Endothelial cell of umbilical vein (primary cell): ENCODE results near the gene EIF5B. TPM values are rescaled to one million over a fixed set of nuclear protein-coding genes. Genes with fewer than 3 reads are reported as not detected.

Experiments used
- BruUV-seq: library from RNA; stranded (reverse); fragments of 400-500 nt; replicated peaks from 2 replicates; lab custom pipeline; 2021; lab: Mats Ljungman, UMichigan
- CTCF ChIA-PET: fragments of 300-600, 350-600 bp; sonication (Branson Sonifier 250); formaldehyde crosslinking; loops from one replicate; lab custom pipeline; 2021; ENCODE audit warnings: antibody characterized with exemption, inconsistent platforms; lab: Charles Lee
- POLR2A ChIA-PET: fragments of 300-600, 350-600 bp; sonication (Branson Sonifier 250); formaldehyde crosslinking; loops from one replicate; lab custom pipeline; 2021; ENCODE audit warnings: antibody characterized with exemption, inconsistent platforms; lab: Charles Lee
- DNase-seq: peaks from one replicate; pipeline ENCODE4 v3.0.0-alpha.2; 2011; ENCODE audit warnings: low read depth, low spot score
- FAIRE-seq: peaks from 2 replicates; lab custom pipeline; 2011; peaks lifted over from hg19 to GRCh38; lab: Jason Lieb, UNC
- H2AFZ ChIP-seq: 2 replicates; pipeline ENCODE4 v1.6.0; 2012; ENCODE audit warnings: low read depth, low read length, control low read depth, inconsistent platforms
- H3K27ac ChIP-seq: 2 replicates; pipeline ENCODE4 v1.5.1; 2011; ENCODE audit warnings: low read depth, mild to moderate bottlenecking, control low read depth, low read length, moderate library complexity; ENCODE audit not compliant: insufficient read depth
- H3K27me3 ChIP-seq, 2 experiments: 2 replicates each; pipeline versions ENCODE4 v1.6.0 to v1.6.1; 2011; ENCODE audit warnings: low read length in 2 of 2, mixed read lengths in 1 of 2; ENCODE audit not compliant: control insufficient read depth in 2 of 2, insufficient read depth in 2 of 2
- H3K36me3 ChIP-seq, 2 experiments: 2 replicates in 1 of 2; 3 replicates in 1 of 2; pipeline ENCODE4 v1.5.1; 2011; ENCODE audit warnings: low read length in 2 of 2, mild to moderate bottlenecking in 1 of 2, moderate library complexity in 1 of 2; ENCODE audit not compliant: control insufficient read depth in 2 of 2, insufficient read depth in 2 of 2; ENCODE audit errors: extremely low read depth in 1 of 2
- H3K4me1 ChIP-seq: 3 replicates; pipeline ENCODE4 v1.5.1; 2011; ENCODE audit warnings: mild to moderate bottlenecking, low read length; ENCODE audit not compliant: control insufficient read depth, insufficient read depth; ENCODE audit errors: extremely low read depth
- H3K4me2 ChIP-seq: 2 replicates; pipeline ENCODE4 v1.6.1; 2011; ENCODE audit warnings: low read length, control low read depth, mixed read lengths; ENCODE audit not compliant: insufficient read depth
- H3K4me3 ChIP-seq, 3 experiments: fragments of 200-600 bp in 1 of 3; sonication (generic), shearing (Covaris generic) in 1 of 3; replicated peaks in 1 of 3; 2 replicates each; pipeline ENCODE4 v1.5.1; 2011 to 2016; ENCODE audit warnings: control low read depth in 3 of 3, low read length in 3 of 3, mild to moderate bottlenecking in 2 of 3, inconsistent platforms in 1 of 3, low read depth in 1 of 3, moderate library complexity in 1 of 3; ENCODE audit not compliant: insufficient read depth in 1 of 3
- H3K79me2 ChIP-seq: 2 replicates; pipeline ENCODE4 v1.6.0; 2012; ENCODE audit warnings: low read length, inconsistent platforms; ENCODE audit not compliant: control insufficient read depth, insufficient read depth
- H3K9ac ChIP-seq: replicated peaks from 2 replicates; pipeline ENCODE3; 2011; ENCODE audit warnings: low read length, control low read depth; ENCODE audit not compliant: insufficient read depth; ENCODE audit errors: extremely low read depth
- H3K9me1 ChIP-seq: replicated peaks from 3 replicates; pipeline ENCODE4 v1.6.0; 2011; ENCODE audit warnings: mild to moderate bottlenecking, low read length; ENCODE audit not compliant: control insufficient read depth, insufficient read depth; ENCODE audit errors: extremely low read depth
- H3K9me3 ChIP-seq: replicated peaks from 2 replicates; pipeline ENCODE4 v1.5.1; 2012; ENCODE audit warnings: low read length, inconsistent platforms; ENCODE audit not compliant: control insufficient read depth, insufficient read depth
- H4K20me1 ChIP-seq: replicated peaks from 2 replicates; pipeline ENCODE3; 2011; ENCODE audit warnings: mild to moderate bottlenecking, low read length; ENCODE audit not compliant: control insufficient read depth, insufficient read depth; ENCODE audit errors: extremely low read depth
- CTCF ChIP-seq, 2 donors: IDR thresholded peaks; 1 replicate in 1 of 2; 2 replicates in 1 of 2; pipeline ENCODE4 v1.5.1; 2011; ENCODE audit warnings: low read length in 2 of 2, mild to moderate bottlenecking in 2 of 2, moderate library complexity in 2 of 2, control low read depth in 1 of 2, inconsistent platforms in 1 of 2, low read depth in 1 of 2; ENCODE audit not compliant: insufficient read depth in 1 of 2; ENCODE audit errors: extremely low read depth in 1 of 2
- EZH2 ChIP-seq: IDR thresholded peaks from 2 replicates; pipeline ENCODE4 v1.6.1; 2012; ENCODE audit warnings: borderline replicate concordance, low read depth, mild to moderate bottlenecking, moderate library complexity, low read length, inconsistent platforms; ENCODE audit not compliant: severe bottlenecking
- FOS ChIP-seq: IDR thresholded peaks from 2 replicates; pipeline ENCODE4 v1.6.1; 2011; ENCODE audit warnings: mild to moderate bottlenecking, low read length, moderate library complexity, borderline replicate concordance; ENCODE audit not compliant: insufficient read depth
- GATA2 ChIP-seq: IDR thresholded peaks from 2 replicates; pipeline ENCODE4 v1.7.0; 2011; ENCODE audit warnings: low read depth, mild to moderate bottlenecking, moderate library complexity, mixed read lengths, low read length; ENCODE audit not compliant: insufficient read length, insufficient read depth
- JUN ChIP-seq: IDR thresholded peaks from 2 replicates; pipeline ENCODE4 v1.6.1; 2011; ENCODE audit warnings: borderline replicate concordance, low read depth; ENCODE audit not compliant: insufficient read length, insufficient read depth
- MYC ChIP-seq: IDR thresholded peaks from one replicate; pipeline ENCODE4 v1.6.1; 2011; ENCODE audit warnings: mild to moderate bottlenecking, low read depth, low read length
- POLR2A ChIP-seq: IDR thresholded peaks from 2 replicates; pipeline ENCODE4 v1.6.1; 2012; ENCODE audit warnings: low read depth, mild to moderate bottlenecking, control low read depth, low read length
- POLR2AphosphoS5 ChIP-seq: IDR thresholded peaks from 2 replicates; pipeline ENCODE4 v1.6.1; 2012; ENCODE audit warnings: low read depth, mild to moderate bottlenecking, control low read depth, low read length, moderate library complexity; ENCODE audit not compliant: insufficient read depth
- dilution Hi-C: fragments of 300-500 bp; cut with MboI; formaldehyde crosslinking; loops from one replicate; pipeline ENCODE4 v1.15.0; 2019; ENCODE audit warnings: low sequenced_read_pairs; ENCODE audit not compliant: extremely low pct_ligation_motif_present
- intact Hi-C: fragments of 100-400 bp; cut with micrococcal nuclease; formaldehyde crosslinking; loops from one replicate; pipeline ENCODE4 v1.10.0; 2022
- polyA plus RNA-seq, 4 experiments: library from polyadenylated mRNA; depleted of rRNA in 3 of 4; stranded (reverse) in 3 of 4; unstranded in 1 of 4; fragments of >200 nt; gene quantifications; 2 replicates each; pipeline versions ENCODE4 v1.2.1 to v1.2.3, GENCODE V29; 2011 to 2012; ENCODE audit warnings: missing spikeins in 1 of 4
- total RNA-seq: library from RNA; stranded (reverse); gene quantifications from 2 replicates; pipeline ENCODE4 v1.2.3, GENCODE V29; 2021
- TF ChIP-seq, protein P1 (sequence below): IDR thresholded peaks from 2 replicates; pipeline ENCODE4 v1.6.1; 2011; ENCODE audit not compliant: insufficient read depth, insufficient read length

The EIF5B gene
- total and polyA plus RNA-seq, 2 donors (not counting 3 experiments of a cell fraction or from before 2014, with no cell fraction given): 10.1 to 54.5 TPM

GRCh38 chr2:99448556-99448955, 111.4 kb downstream of the EIF5B start:
- H3K4me2 ChIP-seq: no peak overlapping the region
- no peak overlapping the region for H3K4me3 ChIP-seq
- dilution Hi-C loops: no loop called here
- H3K27ac ChIP-seq: peak overlapping the region; percentile 13
- no peaks in the 10 kb centered on the region for H3K9me3 ChIP-seq
- no peaks in the 10 kb centered on the region for H3K27me3 ChIP-seq
- H3K79me2 ChIP-seq: peaks cover 62% of the 10 kb centered on the region
- POLR2A ChIA-PET: no interaction called here
- intact Hi-C loops: loop anchor here (2.0 kb wide), 1 partner anchor 26 kb away; no protein-coding TSS in a partner anchor
- FAIRE-seq (no peak), DNase-seq (peak; percentile 81)
- no peak overlapping the region for H3K9ac ChIP-seq
- no peak overlapping the region for H2AFZ ChIP-seq
- no TSS peak for BruUV-seq
- no peaks in the 10 kb centered on the region for H3K9me1 ChIP-seq
- H3K36me3 ChIP-seq: peaks cover 0 to 11% of the 10 kb centered on the region in 2 experiments
- H3K4me1 ChIP-seq: peaks cover 12% of the 10 kb centered on the region
- CTCF ChIA-PET: interaction anchor here (0.9 to 1.5 kb wide), 2 partner anchors 20 to 33 kb away, joined by 3 read pairs; no protein-coding TSS in a partner anchor
- H4K20me1 ChIP-seq: no peaks in the 10 kb centered on the region
- TF ChIP-seq EZH2 (no peak), FOS (peak; percentile 50)
- TF ChIP-seq, protein P1, sequence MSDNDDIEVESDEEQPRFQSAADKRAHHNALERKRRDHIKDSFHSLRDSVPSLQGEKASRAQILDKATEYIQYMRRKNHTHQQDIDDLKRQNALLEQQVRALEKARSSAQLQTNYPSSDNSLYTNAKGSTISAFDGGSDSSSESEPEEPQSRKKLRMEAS: no peak

GRCh38 chr2:99450199-99450598, 113.0 kb downstream of the EIF5B start:
- intact Hi-C loops (no loop called here), dilution Hi-C loops (no loop called here)
- no peak for DNase-seq
- ChIA-PET CTCF (interaction anchor here (1.1 to 1.6 kb wide), 2 partner anchors 10 to 16 kb away, joined by 4 read pairs; no protein-coding TSS in a partner anchor), POLR2A (no interaction called here)
- Histone ChIP-seq H3K79me2 (peaks cover 65% of the 10 kb centered on the region), H3K4me1 (peaks cover 12% of the 10 kb centered on the region), H3K9me3 (no peaks in the 10 kb centered on the region), H2AFZ (no peak overlapping the region), H4K20me1 (no peaks in the 10 kb centered on the region), H3K4me3 (no peak overlapping the region), H3K9me1 (no peaks in the 10 kb centered on the region), H3K36me3 (peaks cover 0 to 10% of the 10 kb centered on the region in 2 experiments), H3K27me3 (no peaks in the 10 kb centered on the region), H3K27ac (no peak overlapping the region), H3K4me2 (no peak overlapping the region), H3K9ac (no peak overlapping the region)
- FAIRE-seq: no peak
- TF ChIP-seq POLR2AphosphoS5 (no peak), POLR2A (no peak), JUN (no peak), EZH2 (no peak), CTCF (IDR thresholded peaks at IDR 0.05; ENCODE audit: extremely low read depth in 1 of 2, insufficient read depth in 1 of 2, low read depth in 1 of 2, low read length in 2 of 2) (no peak), GATA2 (no peak), MYC (no peak), FOS (no peak)
- TF ChIP-seq, protein P1: no peak
- BruUV-seq: no TSS peak
